ENCODE measurements around the gene AR. TPM values are rescaled to one million over a fixed set of nuclear protein-coding genes. Genes with fewer than 3 reads are reported as not detected.

The AR gene
- total and polyA plus RNA-seq, 7 donors, result 0.99 to 16.0 (median 7.3) TPM

GRCh38 chrX:67777148-67777547 lies 233.3 kb downstream of the AR start:
- Histone ChIP-seq H3K36me3 (ENCODE audit: insufficient read depth in 1 of 2, low read depth in 1 of 2) (no peaks in the 10 kb centered on the region), H3K27me3 (ENCODE audit: insufficient read depth in 3 of 3, low read length in 2 of 3) (no peaks in the 10 kb centered on the region), H3K4me1 (peaks cover 21% of the 10 kb centered on the region), H3K4me3 (no peak overlapping the region), H3K9me3 (no peaks in the 10 kb centered on the region), H3K27ac (peak overlapping the region; percentile 64)
- TF ChIP-seq CTCF (IDR thresholded peaks at IDR 0.05), result no peak
- DNase-seq (no peak), ATAC-seq (peak in 2 of 4 donors; percentile 44 to 53)
- intact Hi-C loops (cut with DNase I), result loop anchor here in 1 of 2 donors (5.0 kb wide), 1 partner anchor 50 kb away; no protein-coding TSS in a partner anchor

GRCh38 chrX:67779099-67779498 lies 235.3 kb downstream of the AR start:
- Histone ChIP-seq H3K4me1 (peaks cover 24% of the 10 kb centered on the region), H3K9me3 (no peaks in the 10 kb centered on the region), H3K4me3 (no peak overlapping the region), H3K27ac (peak overlapping the region; percentile 77), H3K27me3 (ENCODE audit: insufficient read depth in 3 of 3, low read length in 2 of 3) (no peaks in the 10 kb centered on the region), H3K36me3 (ENCODE audit: insufficient read depth in 1 of 2, low read depth in 1 of 2) (no peaks in the 10 kb centered on the region)
- ATAC-seq (peak; percentile 39 to 77 (median 66)), DNase-seq (peak in 1 of 2 donors; percentile 48)
- WGBS, 3 donors, result 50 to 64% (median 63%) methylated on average over 3 of the region's 3 CpGs
- intact Hi-C loops (cut with DNase I), result loop anchor here in 1 of 2 donors (5.0 kb wide), 1 partner anchor 52 kb away; no protein-coding TSS in a partner anchor
- no peak for TF ChIP-seq CTCF (IDR thresholded peaks at IDR 0.05)

Measured in psoas muscle (tissue), 8 donors.